SK-N-SH (cell line): ENCODE results near the gene HOXA6. TPM values are rescaled to one million over a fixed set of nuclear protein-coding genes. Genes with fewer than 3 reads are reported as not detected.

Source experiments
- CTCF ChIA-PET: fragments of 300-600, 350-600 bp; formaldehyde crosslinking; extraction: SDS; loops from one replicate; lab custom pipeline; 2021; lab: Yijun Ruan, JAX
- POLR2A ChIA-PET: fragments of 350-600 bp; sonication (Branson Sonifier 250); formaldehyde crosslinking; extraction: SDS; loops from one replicate; lab custom pipeline; 2020; ENCODE audit warnings: antibody characterized with exemption, inconsistent platforms; lab: Yijun Ruan, JAX
- DNase-seq: peaks from one replicate; pipeline ENCODE4 v3.0.0; 2012
- H2AFZ ChIP-seq: fragments of 200-600 bp; sonication (generic); 2 replicates; pipeline ENCODE4 v1.8.1; 2016; ENCODE audit warnings: antibody characterized with exemption, mild to moderate bottlenecking, low read depth
- H3F3A ChIP-seq: fragments of 200-600 bp; sonication (generic); replicated peaks from 2 replicates; pipeline ENCODE3; 2016; ENCODE audit warnings: antibody characterized with exemption, mild to moderate bottlenecking; ENCODE audit not compliant: insufficient read depth
- H3K27ac ChIP-seq, 2 experiments: fragments of 200-500 bp in 1 of 2; fragments of 200-600 bp in 1 of 2; sonication (Bioruptor generic) in 1 of 2; sonication (generic), shearing (Covaris generic) in 1 of 2; 2 replicates each; pipeline versions ENCODE4 v1.5.1 to v1.6.1; 2014 to 2016; ENCODE audit warnings: low read depth in 2 of 2, inconsistent platforms in 1 of 2, low read length in 1 of 2, mild to moderate bottlenecking in 1 of 2, mixed read lengths in 1 of 2
- H3K27me3 ChIP-seq: fragments of 200-600 bp; sonication (generic), shearing (Covaris generic); 2 replicates; pipeline ENCODE4 v1.6.1; 2016; ENCODE audit warnings: mixed run types; ENCODE audit not compliant: insufficient read depth
- H3K36me3 ChIP-seq, 2 experiments: fragments of 200-500 bp in 1 of 2; fragments of 200-600 bp in 1 of 2; sonication (Bioruptor generic) in 1 of 2; sonication (generic) in 1 of 2; replicated peaks in 1 of 2; 2 replicates each; pipeline versions ENCODE3 to v1.5.1; 2014 to 2016; ENCODE audit warnings: low read length in 1 of 2, mild to moderate bottlenecking in 1 of 2; ENCODE audit not compliant: insufficient read depth in 2 of 2, control insufficient read depth in 1 of 2
- H3K4me1 ChIP-seq, 2 experiments: fragments of 200-500 bp in 1 of 2; fragments of 200-600 bp in 1 of 2; sonication (Bioruptor generic) in 1 of 2; sonication (generic), shearing (Covaris generic) in 1 of 2; 2 replicates each; pipeline versions ENCODE4 v1.5.1 to v1.6.1; 2014 to 2016; ENCODE audit warnings: low read depth in 1 of 2, low read length in 1 of 2, mixed run types in 1 of 2; ENCODE audit not compliant: insufficient read depth in 2 of 2, control insufficient read depth in 1 of 2
- H3K4me2 ChIP-seq: fragments of 200-600 bp; sonication (generic), shearing (Covaris generic); 2 replicates; pipeline ENCODE4 v1.6.1; 2017; ENCODE audit warnings: mixed run types
- H3K4me3 ChIP-seq, 2 experiments: fragments of 200-500 bp in 1 of 2; fragments of 200-600 bp in 1 of 2; sonication (Bioruptor generic) in 1 of 2; sonication (generic), shearing (Covaris generic) in 1 of 2; 2 replicates each; pipeline versions ENCODE4 v1.5.1 to v1.8.1; 2014 to 2016; ENCODE audit warnings: low read depth in 2 of 2, inconsistent platforms in 1 of 2, low read length in 1 of 2, mild to moderate bottlenecking in 1 of 2, mixed read lengths in 1 of 2, moderate library complexity in 1 of 2
- H3K79me2 ChIP-seq: fragments of 200-600 bp; sonication (generic); 2 replicates; pipeline ENCODE4 v1.8.1; 2017; ENCODE audit warnings: mild to moderate bottlenecking; ENCODE audit not compliant: insufficient read depth
- H3K9ac ChIP-seq: fragments of 200-600 bp; sonication (generic); 2 replicates; pipeline ENCODE4 v1.6.1; 2017; ENCODE audit warnings: mixed run types
- H3K9me2 ChIP-seq: fragments of 200-600 bp; sonication (generic); 2 replicates; pipeline ENCODE4 v1.6.1; 2017; ENCODE audit warnings: mixed run types
- H3K9me3 ChIP-seq: fragments of 200-600 bp; sonication (generic); 2 replicates; pipeline ENCODE4 v1.6.1; 2017; ENCODE audit warnings: mixed run types, mild to moderate bottlenecking, moderate library complexity
- H4K20me1 ChIP-seq: fragments of 200-600 bp; sonication (generic); 2 replicates; pipeline ENCODE4 v1.6.1; 2017; ENCODE audit warnings: mild to moderate bottlenecking, mixed run types; ENCODE audit not compliant: insufficient read depth
- EP300 ChIP-seq, 2 experiments: IDR thresholded peaks; 2 replicates each; pipeline versions ENCODE4 v1.4.0 to v1.6.1; 2012; ENCODE audit warnings: borderline replicate concordance in 1 of 2, low read depth in 1 of 2, low read length in 1 of 2
- EZH2phosphoT487 ChIP-seq: fragments of 200-600 bp; sonication (generic); IDR thresholded peaks from 2 replicates; pipeline ENCODE4 v1.6.1; 2017; ENCODE audit warnings: low read depth, mixed run types, mild to moderate bottlenecking, antibody characterized with exemption, moderate library complexity, borderline replicate concordance
- RCOR1 ChIP-seq: fragments of 150-350 bp; IDR thresholded peaks from 2 replicates; pipeline ENCODE4 v1.6.1; 2017; ENCODE audit warnings: antibody characterized with exemption, low read length
- RFX5 ChIP-seq: IDR thresholded peaks from 2 replicates; pipeline ENCODE4 v1.6.1; 2012; ENCODE audit warnings: mild to moderate bottlenecking, improper control_type of control experiment, low read length
- TCF12 ChIP-seq: IDR thresholded peaks from 2 replicates; pipeline ENCODE4 v1.4.0; 2012
- USF1 ChIP-seq: IDR thresholded peaks from 2 replicates; pipeline ENCODE4 v1.4.0; 2012; ENCODE audit warnings: low read depth, borderline replicate concordance
- YY1 ChIP-seq: IDR thresholded peaks from 2 replicates; pipeline ENCODE4 v1.4.0; 2012; ENCODE audit warnings: low read depth, mild to moderate bottlenecking
- WGBS: methylation state at CpG from one replicate; pipeline ENCODE4 v1.1.6; 2017; ENCODE audit warnings: low lambda C conversion rate; 5-methylcytosine and 5-hydroxymethylcytosine counted together
- polyA plus RNA-seq, 3 experiments: library from polyadenylated mRNA; depleted of rRNA; stranded (reverse); fragments of >200 nt; gene quantifications; 2 replicates each; pipeline ENCODE4 v1.2.3, GENCODE V29; 2012
- TF ChIP-seq, protein P1 (sequence below): IDR thresholded peaks from 2 replicates; pipeline ENCODE4 v1.4.0; 2012; ENCODE audit warnings: low read depth, borderline replicate concordance
- TF ChIP-seq, protein P2 (sequence below): IDR thresholded peaks from 2 replicates; pipeline ENCODE4; 2012

The HOXA6 gene
- polyA plus RNA-seq, 1 of the 3 experiments (the other 2 are of a cell fraction) = not detected

DNA sequence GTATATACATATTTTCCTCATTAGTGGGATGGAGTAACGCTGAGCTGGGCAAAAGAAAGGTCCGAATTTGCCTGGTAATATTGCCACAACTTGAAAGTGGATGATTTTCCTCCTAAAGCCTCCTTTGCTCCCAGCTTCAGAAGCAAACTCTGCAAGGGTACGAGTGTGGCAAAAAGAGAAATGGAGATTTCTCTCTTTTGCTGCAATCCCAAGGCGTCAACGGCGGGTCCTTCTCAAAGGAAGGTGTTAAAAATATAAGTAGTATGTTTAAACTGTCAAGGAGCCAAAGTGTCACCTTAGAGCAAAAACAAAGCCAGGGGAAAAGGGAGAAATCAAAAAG lies 32.7 kb downstream of the HOXA6 start:
- no peak overlapping the region for H2AFZ ChIP-seq
- WGBS = 10% methylated on average over 6 of the region's 6 CpGs

DNA sequence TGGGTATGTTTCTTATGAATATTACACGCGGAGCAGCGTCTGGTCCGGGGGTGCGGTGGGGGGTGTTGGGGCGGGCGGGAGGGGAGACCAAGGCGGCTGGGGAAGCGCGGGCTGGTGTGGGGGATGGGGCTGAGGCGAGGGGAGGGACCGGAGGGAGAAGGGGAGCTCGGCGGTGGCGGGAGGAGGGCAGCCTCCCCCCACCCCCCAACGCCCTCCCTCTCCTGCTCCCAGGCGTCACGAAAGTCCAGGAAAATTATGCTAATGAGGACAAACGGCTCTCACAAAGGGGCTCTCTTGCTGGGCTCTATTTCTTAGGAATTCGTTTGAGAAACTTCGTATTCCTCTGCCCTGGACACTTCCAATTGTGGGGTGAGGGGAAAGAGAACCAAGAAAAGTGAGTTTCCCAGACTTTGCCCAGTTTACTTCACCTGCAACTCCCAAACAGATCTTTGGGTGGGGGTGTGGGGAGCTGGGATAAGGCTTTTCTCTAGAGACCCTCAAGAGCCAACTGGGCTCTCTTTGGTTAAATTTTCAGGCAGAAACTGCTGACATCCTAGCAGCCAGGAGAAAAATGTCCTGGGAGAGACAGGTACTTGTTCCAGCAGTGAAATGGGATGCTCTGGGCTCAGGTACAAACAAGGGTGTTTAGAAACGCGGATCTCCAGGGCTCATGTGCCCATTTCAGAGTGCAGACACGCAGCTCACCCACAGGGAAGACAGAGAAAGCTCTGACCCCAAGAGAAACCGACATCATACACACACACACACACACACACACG lies 33.4 kb downstream of the HOXA6 start:
- Histone ChIP-seq H3K4me3 (no peak overlapping the region), H3K9me3 (no peaks in the 10 kb centered on the region), H3K27ac (no peak overlapping the region), H3K4me2 (no peak overlapping the region), H3K79me2 (no peaks in the 10 kb centered on the region), H3K4me1 (no peaks in the 10 kb centered on the region; a peak in 1 of 4 replicates), H3F3A (peaks cover 5% of the 10 kb centered on the region), H4K20me1 (no peaks in the 10 kb centered on the region), H2AFZ (no peak overlapping the region), H3K36me3 (no peaks in the 10 kb centered on the region), H3K9me2 (no peaks in the 10 kb centered on the region), H3K9ac (no peak overlapping the region), H3K27me3 (peaks cover 94% of the 10 kb centered on the region)
- DNase-seq = peak; percentile 52
- 7% methylated on average over 12 of the region's 26 CpGs for WGBS
- TF ChIP-seq USF1 (no peak), YY1 (no peak), TCF12 (no peak), RCOR1 (no peak), EZH2phosphoT487 (0 out of 2 replicates have a peak, but pooled peaks have one; percentile 39), RFX5 (no peak), EP300 (IDR thresholded peaks at IDR 0.05; ENCODE audit: borderline replicate concordance in 1 of 2, low read depth in 1 of 2, low read length in 1 of 2) (no peak)
- TF ChIP-seq, protein P1, sequence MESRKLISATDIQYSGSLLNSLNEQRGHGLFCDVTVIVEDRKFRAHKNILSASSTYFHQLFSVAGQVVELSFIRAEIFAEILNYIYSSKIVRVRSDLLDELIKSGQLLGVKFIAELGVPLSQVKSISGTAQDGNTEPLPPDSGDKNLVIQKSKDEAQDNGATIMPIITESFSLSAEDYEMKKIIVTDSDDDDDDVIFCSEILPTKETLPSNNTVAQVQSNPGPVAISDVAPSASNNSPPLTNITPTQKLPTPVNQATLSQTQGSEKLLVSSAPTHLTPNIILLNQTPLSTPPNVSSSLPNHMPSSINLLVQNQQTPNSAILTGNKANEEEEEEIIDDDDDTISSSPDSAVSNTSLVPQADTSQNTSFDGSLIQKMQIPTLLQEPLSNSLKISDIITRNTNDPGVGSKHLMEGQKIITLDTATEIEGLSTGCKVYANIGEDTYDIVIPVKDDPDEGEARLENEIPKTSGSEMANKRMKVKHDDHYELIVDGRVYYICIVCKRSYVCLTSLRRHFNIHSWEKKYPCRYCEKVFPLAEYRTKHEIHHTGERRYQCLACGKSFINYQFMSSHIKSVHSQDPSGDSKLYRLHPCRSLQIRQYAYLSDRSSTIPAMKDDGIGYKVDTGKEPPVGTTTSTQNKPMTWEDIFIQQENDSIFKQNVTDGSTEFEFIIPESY = no peak
- TF ChIP-seq, protein P2, sequence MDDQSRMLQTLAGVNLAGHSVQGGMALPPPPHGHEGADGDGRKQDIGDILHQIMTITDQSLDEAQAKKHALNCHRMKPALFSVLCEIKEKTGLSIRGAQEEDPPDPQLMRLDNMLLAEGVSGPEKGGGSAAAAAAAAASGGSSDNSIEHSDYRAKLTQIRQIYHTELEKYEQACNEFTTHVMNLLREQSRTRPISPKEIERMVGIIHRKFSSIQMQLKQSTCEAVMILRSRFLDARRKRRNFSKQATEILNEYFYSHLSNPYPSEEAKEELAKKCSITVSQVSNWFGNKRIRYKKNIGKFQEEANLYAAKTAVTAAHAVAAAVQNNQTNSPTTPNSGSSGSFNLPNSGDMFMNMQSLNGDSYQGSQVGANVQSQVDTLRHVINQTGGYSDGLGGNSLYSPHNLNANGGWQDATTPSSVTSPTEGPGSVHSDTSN = no peak
- CTCF ChIA-PET = interaction anchor here (0.7 to 1.4 kb wide), 4 partner anchors 14 to 29 kb away, joined by 3 to 4 read pairs (median 4); partner anchors contain the start of genes HOXA4 and HOXA5
- POLR2A ChIA-PET = no interaction called here

More for the DNA sequence above, 32.7 kb downstream of the HOXA6 start:
- no peak for DNase-seq
- Histone ChIP-seq H3K27me3 (peaks cover 94% of the 10 kb centered on the region), H3K9me2 (no peaks in the 10 kb centered on the region)
- POLR2A ChIA-PET = no interaction called here
- TF ChIP-seq EZH2phosphoT487 (peak; percentile 24; the same call in 1 of the 2 replicates), YY1 (no peak)
- TF ChIP-seq, all 33 proteins: peak for 1
- H3K4me1 ChIP-seq = no peaks in the 10 kb centered on the region; a peak in 1 of 4 replicates
- no peak overlapping the region for H3K4me2 ChIP-seq
- no peak overlapping the region for H3K4me3 ChIP-seq
- no peak overlapping the region for H3K9ac ChIP-seq
- H3K36me3 ChIP-seq = no peaks in the 10 kb centered on the region
- H3K79me2 ChIP-seq = no peaks in the 10 kb centered on the region
- no peaks in the 10 kb centered on the region for H4K20me1 ChIP-seq
- H3F3A ChIP-seq = peaks cover 5% of the 10 kb centered on the region
- H3K27ac ChIP-seq = no peak overlapping the region
- H3K9me3 ChIP-seq = no peaks in the 10 kb centered on the region
- CTCF ChIA-PET = interaction anchor here (0.7 to 1.6 kb wide), 6 partner anchors 12 to 433 kb away, joined by 3 to 4 read pairs (median 3); partner anchors contain the start of genes HOXA4 and HOXA5
